K562 (cell line): ENCODE data around the gene ING4. TPM values are rescaled to one million over a fixed set of nuclear protein-coding genes. Genes with fewer than 3 reads are reported as not detected.

ENCODE experiments used
- CREB1 ChIP-seq, 2 experiments: sonication (generic) in 1 of 2; formaldehyde crosslinking in 1 of 2; IDR thresholded peaks; 2 replicates each; pipeline versions ENCODE4 v1.6.1 to v1.8.0; 2012 to 2022; ENCODE audit warnings: inconsistent platforms in 1 of 2, mild to moderate bottlenecking in 1 of 2, missing genetic modification reagents in 1 of 2, moderate library complexity in 1 of 2
- DMBX1 ChIP-seq: fragments of 250-450 bp; sonication (Bioruptor Pico); IDR thresholded peaks from 2 replicates; pipeline ENCODE4 v1.8.0; 2022; ENCODE audit warnings: inconsistent platforms, mild to moderate bottlenecking, moderate library complexity, borderline replicate concordance
- FOXP1 ChIP-seq: sonication (generic); formaldehyde crosslinking; IDR thresholded peaks from 2 replicates; pipeline ENCODE4 v1.8.0; 2022; ENCODE audit warnings: mild to moderate bottlenecking, missing genetic modification reagents
- GTF3C2 ChIP-seq: IDR thresholded peaks from 3 replicates; pipeline ENCODE4 v1.6.1; 2011; ENCODE audit warnings: borderline replicate concordance, mild to moderate bottlenecking, moderate library complexity; ENCODE audit not compliant: insufficient read length; ENCODE audit errors: extremely low read depth
- HMG20A ChIP-seq: fragments of 450-650 bp; formaldehyde crosslinking; conservative IDR thresholded peaks from 2 replicates; pipeline ENCODE4 v1.4.0; 2020; ENCODE audit warnings: mild to moderate bottlenecking, mixed read lengths
- HSF4 ChIP-seq: fragments of 250-450 bp; sonication (Bioruptor Pico); IDR thresholded peaks from 2 replicates; pipeline ENCODE4 v2.1.2; 2022; ENCODE audit warnings: mild to moderate bottlenecking, moderate library complexity, borderline replicate concordance
- LARP7 ChIP-seq: fragments of 450-650 bp; IDR thresholded peaks from 2 replicates; pipeline ENCODE4 v1.6.1; 2016
- NFATC3 ChIP-seq: fragments of 450-650 bp; IDR thresholded peaks from 2 replicates; pipeline ENCODE4 v1.6.1; 2017; ENCODE audit warnings: mild to moderate bottlenecking
- RNF2 ChIP-seq: sonication (generic); IDR thresholded peaks from 2 replicates; pipeline ENCODE4 v1.6.1; 2016
- SIX5 ChIP-seq, 2 experiments: IDR thresholded peaks; 2 replicates each; pipeline ENCODE4 v1.6.1; 2011; ENCODE audit warnings: low read length in 2 of 2, borderline replicate concordance in 1 of 2, low read depth in 1 of 2, mild to moderate bottlenecking in 1 of 2, moderate library complexity in 1 of 2; ENCODE audit not compliant: insufficient read depth in 1 of 2
- SMAD3 ChIP-seq: fragments of 450-650 bp; formaldehyde crosslinking; conservative IDR thresholded peaks from 2 replicates; pipeline ENCODE4 v1.4.0; 2020; ENCODE audit warnings: mild to moderate bottlenecking
- SRSF7 ChIP-seq: fragments of 200-400 bp; formaldehyde crosslinking; optimal IDR thresholded peaks from 2 replicates; pipeline ENCODE3; 2017; ENCODE audit warnings: mild to moderate bottlenecking, low read depth, low read length
- TAF15 ChIP-seq: fragments of 200-400 bp; formaldehyde crosslinking; IDR thresholded peaks from 2 replicates; pipeline ENCODE4 v1.6.1; 2017; ENCODE audit warnings: mild to moderate bottlenecking, low read depth, low read length, moderate library complexity
- TRIM24 ChIP-seq, 2 experiments: fragments of 450-650 bp; IDR thresholded peaks; 2 replicates each; pipeline ENCODE4 v1.6.1; 2016
- USF1 ChIP-seq: sonication (generic); formaldehyde crosslinking; IDR thresholded peaks from 2 replicates; pipeline ENCODE4 v1.9.0; 2022; ENCODE audit warnings: mild to moderate bottlenecking, missing genetic modification reagents
- ZBTB2 ChIP-seq: fragments of 450-650 bp; IDR thresholded peaks from 2 replicates; pipeline ENCODE4 v1.6.1; 2016; ENCODE audit warnings: antibody characterized with exemption
- ZBTB49 ChIP-seq: sonication (generic); formaldehyde crosslinking; IDR thresholded peaks from 2 replicates; pipeline ENCODE4 v1.8.0; 2022; ENCODE audit warnings: missing genetic modification reagents, mild to moderate bottlenecking, borderline replicate concordance
- ZNF507 ChIP-seq: conservative IDR thresholded peaks from 2 replicates; pipeline ENCODE4 v1.6.1; 2017; ENCODE audit warnings: missing genetic modification characterization, missing compliant biosample characterization
- ZNF696 ChIP-seq: fragments of 250-450 bp; sonication (Bioruptor Pico); conservative IDR thresholded peaks from 2 replicates; pipeline ENCODE4 v1.4.0; 2020; ENCODE audit warnings: mild to moderate bottlenecking, moderate library complexity
- ZNF76 ChIP-seq: fragments of 250-450 bp; sonication (Bioruptor Pico); IDR thresholded peaks from 2 replicates; pipeline ENCODE4 v1.4.0; 2020; ENCODE audit warnings: mild to moderate bottlenecking, moderate library complexity, borderline replicate concordance
- polyA plus RNA-seq, 8 experiments: library from polyadenylated mRNA; depleted of rRNA in 4 of 8; stranded (reverse) in 5 of 8; unstranded in 3 of 8; fragments of >200 nt; fragmentation: Nextera tagmentation in 2 of 8; fragmentation: Illumina TruSeq in 1 of 8; extraction: Ambion mirVana in 2 of 8; extraction: Trizol in 1 of 8; gene quantifications; 2 replicates each; pipeline versions ENCODE4 v1.2.1 to v1.2.3, GENCODE V29; 2011 to 2014; ENCODE audit warnings: inconsistent platforms in 1 of 8, missing spikeins in 1 of 8
- total RNA-seq, 7 experiments: library from RNA; depleted of rRNA in 6 of 7; stranded (reverse); fragments of >200 nt in 6 of 7; fragmentation: Illumina TruSeq in 2 of 7; extraction: Trizol in 2 of 7; gene quantifications; 2 replicates each; pipeline versions ENCODE4 v1.2.1 to v1.2.3, GENCODE V29; 2011 to 2021; ENCODE audit warnings: low replicate concordance in 1 of 7

ING4 gene
- total and polyA plus RNA-seq, 9 of the 15 experiments (the other 6 are each of a cell fraction or from before 2014, with no cell fraction given): 6.6 to 30.2 (median 15.7) TPM

GRCh38 chr12:6613776-6614512, 49.0 kb downstream of the ING4 start (continued):
- TF ChIP-seq ZBTB49: no peak
- TF ChIP-seq SIX5 (IDR thresholded peaks at IDR 0.05; ENCODE audit: borderline replicate concordance in 1 of 2, insufficient read depth in 1 of 2, low read depth in 1 of 2, low read length in 2 of 2): no peak
- no peak for TF ChIP-seq SRSF7
- peak; percentile 28; the same call in 1 of the 2 replicates for TF ChIP-seq FOXP1 (CRISPR knock-in tag)
- no peak for TF ChIP-seq ZNF507 (tag)
- TF ChIP-seq TRIM24 (IDR thresholded peaks at IDR 0.05): 0 out of 4 replicates have a peak, but pooled peaks of 1 of the 2 experiments have one; percentile 45
- no peak for TF ChIP-seq ZNF76 (CRISPR knock-in tag)
- no peak for TF ChIP-seq USF1 (CRISPR knock-in tag)
- TF ChIP-seq SMAD3 (CRISPR knock-in tag): 0 out of 2 replicates have a peak, but pooled peaks have one; percentile 45
- no peak for TF ChIP-seq TAF15
- TF ChIP-seq NFATC3: no peak
- no peak for TF ChIP-seq HSF4
- TF ChIP-seq ZBTB2: peak; percentile 48; the same call in 1 of the 2 replicates
- 0 out of 2 replicates have a peak, but pooled peaks have one; percentile 56 for TF ChIP-seq LARP7
- TF ChIP-seq GTF3C2: no peak
- TF ChIP-seq CREB1 (IDR thresholded peaks at IDR 0.05): no peak
- TF ChIP-seq CREB1 (CRISPR knock-in tag; IDR thresholded peaks at IDR 0.05): peak; percentile 30; the same call in 1 of the 2 replicates
- TF ChIP-seq DMBX1: peak; percentile 68; the same call in 1 of the 2 replicates
- no peak for TF ChIP-seq HMG20A
- TF ChIP-seq ZNF696 (CRISPR knock-in tag): no peak
- peak; percentile 39; the same call in 1 of the 2 replicates for TF ChIP-seq RNF2
